ENCODE results near the gene NLE1.

GRCh38 chr17:35147375-35147905, 5.3 kb upstream of the NLE1 start, which contains the start of gene UNC45B:
- TF ChIP-seq EZH2 (IDR thresholded peaks at IDR 0.05): no peak
- TF ChIP-seq POLR2AphosphoS5 (IDR thresholded peaks at IDR 0.05; ENCODE audit: borderline replicate concordance, low read depth, low read length): no peak

All from SK-N-MC (cell line).